Hepatic stellate cell (primary cell): ENCODE results near the gene MRPS18B.
"Not testable (repeated sequence)": the region's sequence is repeated elsewhere in the genome, so short reads cannot be mapped to it uniquely, and the experiment has no call there.

Experiments
- DNase-seq: peaks from one replicate; pipeline ENCODE4 v3.0.0; 2011; ENCODE audit warnings: low spot score

Gene MRPS18B

DNA sequence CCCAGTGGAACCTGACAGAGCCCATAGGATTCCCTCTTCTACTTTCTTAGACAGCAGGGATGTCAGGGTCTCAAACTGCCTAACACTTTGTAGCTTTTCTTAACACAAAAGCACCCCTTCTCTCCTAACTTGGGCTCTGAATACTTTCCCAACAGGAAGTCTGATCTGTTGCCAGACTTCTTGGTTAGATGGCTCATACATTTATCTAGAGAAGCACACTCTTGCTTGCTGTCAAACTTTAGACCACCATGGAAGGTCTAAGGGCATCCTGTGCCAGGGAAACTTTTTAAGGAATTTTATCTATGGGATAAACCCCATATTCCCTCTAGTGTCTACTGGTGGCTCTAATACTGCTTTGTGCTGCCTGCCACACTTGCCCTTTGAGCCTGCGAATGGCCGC, 26.0 kb downstream of the MRPS18B start:
- no peak for DNase-seq

- no peak for DNase-seq
Measured at GRCh38 chr6:30644769-30645168, 27.1 kb downstream of the MRPS18B start.

- DNase-seq = no peak
Measured at GRCh38 chr6:30645989-30646388, 28.3 kb downstream of the MRPS18B start.

GRCh38 chr6:30646450-30647241, 29.0 kb downstream of the MRPS18B start, which contains the start of gene C6orf136:
TSS of gene C6orf136 (plus strand) at chr6:30647133. CDS start at chr6:30647232, 99 bp downstream.
- peak; percentile 99 for DNase-seq

- peak; percentile 88 for DNase-seq
Measured at GRCh38 chr6:30647242-30648116, 29.8 kb downstream of the MRPS18B start.

DNA sequence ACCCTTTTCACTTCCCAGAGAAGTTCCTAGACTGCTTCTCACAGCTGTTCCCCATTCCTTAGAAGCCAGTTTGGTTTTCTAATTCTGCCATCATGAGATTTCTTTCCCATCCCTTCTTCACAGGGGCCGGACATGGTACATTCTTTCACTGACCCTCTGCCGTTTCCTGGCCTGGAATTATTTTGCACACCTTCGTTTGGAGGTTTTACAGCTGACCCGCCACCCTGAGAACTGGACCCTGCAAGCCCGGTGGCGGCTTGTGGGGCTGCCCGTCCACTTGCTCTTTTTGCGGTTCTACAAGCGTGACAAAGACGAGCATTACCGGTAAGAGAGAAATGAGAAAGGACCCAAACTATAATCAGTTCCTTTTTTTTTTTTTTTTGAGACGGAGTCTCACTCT, 33.5 kb downstream of the MRPS18B start:
- DNase-seq = no peak

DNA sequence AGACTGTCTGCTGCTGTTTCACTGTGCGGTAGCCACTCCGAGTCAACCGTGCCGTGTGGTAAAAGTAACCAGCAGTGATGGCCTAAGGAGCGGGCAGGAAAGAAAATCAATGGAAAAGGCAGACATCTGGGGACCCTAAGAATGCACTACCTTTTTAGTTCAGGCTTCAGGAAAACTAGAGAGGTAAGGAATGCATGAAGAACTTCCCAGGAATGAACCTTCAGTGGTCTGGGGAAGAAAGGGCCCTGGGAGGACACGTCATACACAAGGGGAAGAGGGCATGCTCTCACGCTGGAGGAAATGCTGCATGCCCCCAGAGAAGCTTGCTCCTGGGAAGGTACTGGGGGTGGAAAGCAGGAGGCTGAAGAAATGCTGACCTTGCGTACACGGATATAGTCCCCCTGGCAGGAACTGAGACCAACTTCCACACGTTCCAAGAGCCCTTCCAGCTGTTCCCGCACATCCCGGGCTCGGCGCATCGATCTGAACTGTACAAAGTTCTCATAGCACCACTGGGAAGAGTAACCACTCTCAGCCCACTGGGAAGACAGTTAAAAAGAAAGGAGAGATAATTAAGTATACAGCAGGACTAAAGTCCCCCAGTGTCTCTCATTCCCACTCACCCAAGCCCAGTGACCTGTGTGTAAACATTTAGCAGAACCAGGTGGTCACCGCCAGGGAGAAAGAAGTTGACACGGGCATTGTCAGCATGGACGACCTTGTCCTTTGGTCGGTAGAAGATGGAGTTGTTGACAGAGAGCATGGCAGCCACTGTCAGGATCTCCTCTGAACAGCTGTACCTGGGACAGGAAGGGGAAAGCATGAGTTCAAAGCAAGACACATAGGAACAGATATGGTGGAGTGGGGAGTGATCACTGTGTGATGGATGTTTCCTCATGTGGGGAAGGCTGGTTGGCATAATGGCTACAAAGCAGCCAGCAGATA, 37.4 kb downstream of the MRPS18B start:
- DNase-seq = no peak

DNA sequence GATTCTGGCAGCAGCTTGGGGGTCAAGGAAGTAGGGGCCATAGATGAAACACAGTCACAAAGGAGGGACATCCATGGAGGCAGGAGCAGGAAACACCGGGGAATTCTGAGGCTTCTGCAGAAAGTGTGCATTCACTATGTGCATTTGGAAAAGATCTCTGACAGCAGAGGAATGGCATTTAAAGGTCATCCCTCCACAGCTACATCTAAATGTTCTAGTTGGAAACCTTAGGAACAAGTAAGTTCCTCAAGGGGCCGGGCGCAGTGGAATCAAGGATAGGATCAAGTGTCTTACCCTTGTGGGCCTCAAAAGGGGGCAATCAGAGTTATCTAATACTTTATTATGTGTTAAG, 38.1 kb downstream of the MRPS18B start:
- no peak for DNase-seq

DNA sequence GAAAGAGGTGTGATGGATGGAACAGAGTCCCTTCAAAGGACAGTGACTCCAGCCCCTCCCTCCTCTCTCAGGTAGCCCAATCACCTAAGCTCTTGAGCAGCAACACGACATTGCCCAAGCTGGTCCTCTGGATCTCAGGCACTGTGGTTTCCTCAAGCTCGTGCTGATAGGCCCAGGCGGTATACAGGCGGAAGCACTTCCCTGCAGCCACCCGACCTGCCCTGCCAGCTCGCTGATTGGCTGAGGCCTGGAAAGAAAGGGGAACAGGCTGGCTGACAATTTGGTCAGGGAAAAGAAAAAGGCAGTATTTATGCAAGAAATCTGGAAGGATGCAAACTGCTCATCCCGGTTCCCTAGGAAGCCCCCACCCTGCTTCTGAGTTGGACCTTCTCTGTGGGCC, 38.9 kb downstream of the MRPS18B start:
- no peak for DNase-seq

- DNase-seq = no peak
Measured at GRCh38 chr6:30657454-30657853, 39.8 kb downstream of the MRPS18B start.

DNA sequence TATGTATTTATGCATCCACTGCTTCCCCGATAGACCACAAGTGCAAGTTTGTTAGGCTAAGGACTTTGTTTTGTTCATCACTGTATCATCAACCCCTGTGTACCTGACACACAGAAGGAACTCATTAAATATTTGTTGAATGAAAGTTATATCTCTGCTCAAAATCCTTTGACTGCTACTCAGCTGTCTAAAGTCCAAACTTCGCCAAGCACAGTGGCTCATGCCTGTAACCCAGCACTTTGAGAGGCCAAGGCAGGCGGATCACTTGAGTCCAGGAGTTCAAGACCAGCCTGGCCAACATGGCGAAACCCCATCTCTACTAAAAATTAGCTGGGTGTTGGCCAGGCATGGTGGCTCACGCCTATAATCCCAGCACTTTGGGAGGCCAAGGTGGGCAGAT, 40.3 kb downstream of the MRPS18B start:
- DNase-seq = not testable (repeated sequence)

DNA sequence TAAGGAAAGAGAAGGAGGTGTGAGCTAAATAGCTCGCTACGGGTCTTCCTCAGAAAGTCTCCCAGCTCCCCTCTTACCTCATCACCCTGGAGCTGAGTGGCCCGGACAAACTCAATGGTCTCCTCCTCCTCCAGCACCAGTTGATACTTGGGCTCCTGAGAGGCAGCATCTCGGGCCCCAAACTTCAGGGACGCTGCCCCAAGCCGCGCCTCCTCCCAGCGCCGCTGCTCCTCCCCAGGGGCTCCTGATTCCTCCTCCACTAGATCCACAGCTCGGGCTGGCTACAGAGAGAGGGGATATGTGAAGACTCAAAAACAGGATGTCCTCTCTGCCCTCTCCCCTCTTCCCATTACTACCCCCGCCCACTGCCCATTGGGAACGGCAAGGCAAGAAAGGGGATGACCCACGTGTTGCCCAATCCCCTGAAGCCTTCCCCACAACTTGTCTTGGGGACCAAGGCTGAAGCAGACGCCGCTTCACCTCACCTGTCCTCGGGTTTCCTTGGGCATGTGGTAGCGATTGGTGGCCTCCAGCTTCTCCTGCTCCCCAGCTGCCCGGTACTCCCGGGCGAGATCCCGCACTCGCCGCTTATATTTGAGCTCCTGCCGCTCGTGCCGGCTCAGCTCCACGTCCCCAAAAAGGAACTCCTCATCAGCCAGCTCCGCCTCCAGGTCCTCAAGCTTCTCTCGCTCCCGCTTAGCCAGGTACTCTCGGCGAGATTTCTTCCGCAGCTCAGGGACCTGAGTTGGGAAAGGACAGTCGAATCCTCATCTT, 47.5 kb downstream of the MRPS18B start:
- DNase-seq = no peak

GRCh38 chr6:30666300-30666699, 48.7 kb downstream of the MRPS18B start:
- DNase-seq = not testable (repeated sequence)

DNA sequence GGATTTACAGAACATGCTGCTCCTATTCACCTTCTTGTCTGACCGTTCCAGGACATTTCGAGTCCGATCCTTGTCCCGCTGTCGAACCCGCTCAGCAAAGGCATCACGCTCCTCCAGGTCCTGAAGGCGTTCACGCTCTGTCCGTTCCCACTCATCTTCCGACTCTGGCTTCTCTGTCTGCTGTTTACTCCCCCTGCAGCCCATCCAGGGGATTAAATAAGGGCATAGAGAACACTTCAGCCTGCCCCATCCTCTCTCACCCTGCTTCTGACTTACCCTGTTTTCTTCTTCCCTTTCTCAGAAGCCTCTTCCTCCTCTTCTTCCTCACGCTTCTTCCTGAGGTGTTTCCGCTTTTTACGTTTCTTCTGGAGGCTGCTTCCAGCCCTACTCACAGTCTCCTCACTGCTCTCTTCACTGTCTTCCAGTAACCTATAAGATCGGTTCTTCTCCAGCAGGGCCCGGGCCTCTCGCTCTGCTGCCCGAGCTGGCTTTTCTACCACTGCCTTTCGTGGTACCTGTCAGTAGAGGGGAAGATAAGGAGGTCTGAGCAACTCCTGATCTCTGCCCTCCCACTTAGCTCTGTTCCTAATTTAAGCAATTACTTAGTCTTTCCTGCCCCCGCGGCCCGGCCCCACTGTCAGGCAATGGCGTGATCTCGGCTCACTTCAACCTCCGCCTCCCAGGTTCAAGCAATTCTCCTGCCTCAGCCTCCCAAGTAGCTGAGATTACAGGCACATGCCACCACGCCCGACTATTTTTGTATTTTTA, 53.3 kb downstream of the MRPS18B start:
- no peak for DNase-seq

DNA sequence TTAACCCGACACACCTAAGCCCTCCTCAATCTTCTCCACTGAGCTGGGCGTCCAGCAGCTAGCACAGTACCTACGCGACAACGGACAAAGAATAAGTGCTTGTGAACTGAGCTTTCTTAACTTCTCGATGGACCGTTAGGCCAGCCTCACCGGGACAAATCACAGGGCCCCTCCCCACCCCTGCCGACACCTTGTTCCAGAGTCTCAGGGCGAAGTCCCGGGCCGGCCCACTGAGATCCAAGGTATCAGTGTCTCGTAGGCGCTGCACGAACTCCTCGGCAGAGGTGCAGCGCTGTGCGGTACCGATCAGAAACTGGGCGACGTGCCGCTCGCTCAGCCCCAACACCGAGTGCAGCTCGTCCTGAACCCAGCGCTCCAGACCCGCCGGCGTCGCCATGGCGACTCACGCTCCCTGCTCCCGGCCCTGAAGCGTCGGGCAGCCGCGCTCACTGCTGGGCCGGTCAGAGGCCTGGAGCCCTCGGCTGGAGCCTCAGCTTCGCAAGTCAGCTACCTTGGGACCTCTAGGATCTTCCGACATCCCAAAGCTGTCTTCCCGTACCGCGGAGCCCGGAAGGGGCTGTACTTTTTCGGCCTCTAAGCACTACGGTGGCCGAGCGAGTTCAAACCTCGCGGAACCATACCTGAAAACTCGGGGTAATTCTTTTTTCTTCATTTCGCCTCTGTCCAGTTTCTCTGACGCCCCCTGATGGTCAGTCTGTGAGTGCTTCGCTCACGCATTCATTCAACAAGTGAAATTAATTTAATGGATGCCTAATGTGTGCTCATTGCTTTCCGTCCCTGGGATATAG, 55.0 kb downstream of the MRPS18B start, which contains the start of gene DHX16:
TSS of gene DHX16 (minus strand) at position 562 of the 809 bp plus-strand sequence. CDS start at position 397, 165 bp downstream.
- DNase-seq = peak; percentile 93
